H1 (cell line): ENCODE data around the gene BPIFB2. TPM values are rescaled to one million over a fixed set of nuclear protein-coding genes. Genes with fewer than 3 reads are reported as not detected.

Experiments used
- CBX5 ChIP-seq: fragments of 300-800, 300-1000 bp; sonication (generic); IDR thresholded peaks from 2 replicates; pipeline ENCODE4 v1.7.1; 2016; ENCODE audit warnings: antibody characterized with exemption, low read length, low read depth
- CBX8 ChIP-seq: fragments of 300-800, 300-1000 bp; sonication (generic); IDR thresholded peaks from 2 replicates; pipeline ENCODE4 v1.7.1; 2016; ENCODE audit warnings: low read depth, low read length, borderline replicate concordance
- CHD1 ChIP-seq: IDR thresholded peaks from 2 replicates; pipeline ENCODE4 v1.6.1; 2012; ENCODE audit warnings: low read depth, low read length, improper control_type of control experiment
- CHD7 ChIP-seq: fragments of 300-600 bp; sonication (generic); IDR thresholded peaks from 2 replicates; pipeline ENCODE4 v1.7.1; 2012; ENCODE audit warnings: low read length, moderate library complexity, mild to moderate bottlenecking, inconsistent platforms; ENCODE audit not compliant: insufficient replicate concordance
- E2F6 ChIP-seq: IDR thresholded peaks from 2 replicates; pipeline ENCODE4 v1.6.1; 2012; ENCODE audit warnings: inconsistent platforms
- PHF8 ChIP-seq: fragments of 200-600 bp; sonication (generic); conservative IDR thresholded peaks from 2 replicates; pipeline ENCODE4 v1.7.1; 2012; ENCODE audit warnings: low read depth, mild to moderate bottlenecking, inconsistent platforms, low read length, moderate library complexity
- RNF2 ChIP-seq: fragments of 200-900, 300-1000 bp; sonication (generic); IDR thresholded peaks from 2 replicates; pipeline ENCODE4 v1.7.1; 2016; ENCODE audit warnings: borderline replicate concordance, low read depth, mild to moderate bottlenecking, antibody characterized with exemption, low read length; ENCODE audit not compliant: poor library complexity, severe bottlenecking; ENCODE audit errors: missing control alignments
- SIX5 ChIP-seq: IDR thresholded peaks from 2 replicates; pipeline ENCODE4 v1.6.1; 2011; ENCODE audit warnings: mild to moderate bottlenecking, low read depth, low read length
- ZNF274 ChIP-seq: IDR thresholded peaks from 2 replicates; pipeline ENCODE4 v1.7.0; 2012; ENCODE audit warnings: low read length, borderline replicate concordance; ENCODE audit errors: extremely low read depth
- polyA plus RNA-seq, 7 experiments: library from polyadenylated mRNA; depleted of rRNA in 3 of 7; stranded (reverse) in 5 of 7; unstranded in 2 of 7; fragments of >200 nt in 5 of 7; fragments of 200-250 nt in 2 of 7; gene quantifications; 1 replicate in 5 of 7; 2 replicates in 1 of 7; 4 replicates in 1 of 7; pipeline versions ENCODE4 v1.2.1 to v1.2.3, GENCODE V29; 2011 to 2013; ENCODE audit warnings: missing spikeins in 2 of 7, mixed read lengths in 2 of 7
- total RNA-seq: library from RNA; stranded (reverse); fragmentation: NEBNext Ultra II Directional; extraction: Animal tissue kit (Norgen Biotek cat#: 25700); gene quantifications from 2 replicates; pipeline ENCODE4 v1.2.1, GENCODE V29; 2021

The BPIFB2 gene
- total and polyA plus RNA-seq, 2 of the 8 experiments (the other 6 are each of a cell fraction or from before 2014, with no cell fraction given): not detected

DNA sequence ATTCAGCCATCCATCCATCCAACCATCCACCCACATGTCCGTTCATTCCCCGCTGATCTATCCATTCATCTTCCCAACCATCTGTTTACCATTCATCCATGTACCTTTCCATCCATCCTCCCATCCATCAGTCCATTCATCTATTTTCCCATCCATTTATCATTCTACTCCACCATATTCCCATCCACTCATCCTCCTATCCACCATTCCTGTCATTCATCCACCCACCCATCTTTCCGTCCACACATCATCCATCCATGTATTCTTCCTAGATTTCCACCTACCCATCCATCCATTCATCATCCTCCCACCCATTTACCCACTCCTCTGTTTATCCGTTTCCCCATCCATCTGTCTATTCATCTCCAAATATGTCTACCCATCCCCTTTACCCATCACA lies 30.7 kb downstream of the BPIFB2 start (continued):
- TF ChIP-seq CHD7 (no peak), CBX8 (no peak), ZNF274 (no peak), CHD1 (no peak), E2F6 (no peak), RNF2 (no peak), SIX5 (no peak), PHF8 (no peak), CBX5 (no peak)
